ENCODE data around the gene RERE.

Gene RERE

GRCh38 chr1:8565802-8566201 is 251.6 kb downstream of the RERE start:
- no peak for DNase-seq

GRCh38 chr1:8563944-8564537 is 253.4 kb downstream of the RERE start:
- DNase-seq, result no peak

- DNase-seq, result no peak
These were observed 254.3 kb downstream of the RERE start for GRCh38 chr1:8562881-8563865.

DNA sequence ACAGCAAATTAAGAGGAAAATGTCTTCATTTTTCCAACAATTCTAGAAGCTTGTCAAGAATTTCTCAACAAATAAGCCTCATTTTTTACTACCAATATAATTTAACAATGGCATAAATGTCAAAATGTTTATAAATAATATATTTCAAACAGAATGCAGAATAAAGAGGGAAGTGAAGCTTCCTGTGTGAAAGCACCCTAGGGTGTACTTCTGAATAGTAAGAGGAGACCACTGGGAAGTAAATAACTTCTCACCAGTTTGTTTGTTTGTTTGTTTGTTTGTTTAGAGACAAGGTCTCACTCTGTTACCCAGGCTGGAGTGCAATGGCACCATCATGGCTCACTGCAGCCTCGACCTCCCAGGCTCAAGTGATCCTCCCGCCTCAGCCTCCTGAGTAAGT is 255.2 kb downstream of the RERE start:
- no peak for DNase-seq

DNA sequence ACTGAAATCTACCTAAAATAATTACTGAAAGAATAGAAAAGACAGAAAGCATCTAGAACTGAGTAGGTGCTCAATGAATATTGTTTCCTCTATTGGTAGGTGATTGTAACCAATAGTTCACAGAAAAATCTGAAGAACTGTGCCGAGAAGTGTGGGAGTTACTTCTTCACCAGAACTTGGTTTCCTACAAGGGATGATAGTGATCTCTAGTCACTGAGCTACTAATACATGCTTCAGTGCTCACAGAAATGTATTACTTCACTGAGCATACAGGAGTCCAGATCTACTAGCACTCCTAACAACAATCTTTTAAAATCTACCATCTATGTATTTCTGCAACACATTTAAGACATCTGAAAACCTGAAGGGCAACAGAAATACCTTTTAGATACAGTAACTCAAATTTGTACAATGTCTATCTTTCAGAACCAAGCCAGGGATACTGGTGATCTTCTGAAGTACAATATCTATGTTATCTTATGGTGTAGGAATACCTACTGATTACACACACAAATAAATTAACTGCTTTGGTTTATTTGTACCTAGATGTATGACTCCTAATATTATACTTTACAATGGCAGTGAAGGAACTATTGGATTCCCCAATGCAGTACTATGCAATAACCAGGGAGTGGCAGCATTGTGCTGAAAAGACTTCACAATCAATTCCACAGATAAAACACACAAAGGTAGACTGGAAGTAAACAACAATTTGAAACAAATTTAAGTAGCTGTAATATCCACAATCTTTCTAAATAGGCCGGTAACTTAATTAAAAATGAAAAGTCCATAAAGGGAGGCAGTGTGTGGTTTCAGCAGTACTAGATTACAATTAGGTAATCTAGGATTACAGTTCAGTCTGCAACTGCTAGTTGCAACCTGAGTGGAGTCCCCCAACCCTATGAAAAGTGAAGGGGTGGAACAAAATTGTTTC is 256.6 kb downstream of the RERE start:
- peak in 5 of 6 experiments; percentile 4 to 64 (median 24) for DNase-seq

- DNase-seq, result no peak
These were observed 257.4 kb downstream of the RERE start for GRCh38 chr1:8560035-8560434.

DNA sequence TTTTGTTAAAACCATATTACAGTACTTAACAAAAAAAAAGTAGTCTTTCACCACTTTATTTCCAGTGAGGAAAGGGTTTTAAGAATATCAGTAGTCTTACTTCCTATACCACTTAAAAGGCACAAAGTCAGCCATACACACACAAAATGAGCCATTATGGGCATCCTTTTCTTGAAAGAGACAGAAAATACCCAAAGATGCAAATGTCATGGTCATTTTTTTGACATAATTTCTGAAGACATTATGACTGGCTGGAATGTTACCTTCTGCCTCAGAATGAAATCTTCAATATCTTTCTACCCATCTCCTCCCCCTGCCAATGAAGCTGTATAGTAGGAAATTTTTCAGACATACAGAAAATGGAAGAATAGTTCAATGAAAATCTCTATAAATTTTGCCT is 261.9 kb downstream of the RERE start:
- DNase-seq, result no peak

GRCh38 chr1:8554956-8555534 is 262.4 kb downstream of the RERE start:
- DNase-seq, result no peak

- no peak for DNase-seq
These were observed 264.5 kb downstream of the RERE start for GRCh38 chr1:8552820-8553397.

GRCh38 chr1:8551613-8552489 is 265.6 kb downstream of the RERE start:
- peak in 1 of 6 experiments; percentile 24 for DNase-seq

DNA sequence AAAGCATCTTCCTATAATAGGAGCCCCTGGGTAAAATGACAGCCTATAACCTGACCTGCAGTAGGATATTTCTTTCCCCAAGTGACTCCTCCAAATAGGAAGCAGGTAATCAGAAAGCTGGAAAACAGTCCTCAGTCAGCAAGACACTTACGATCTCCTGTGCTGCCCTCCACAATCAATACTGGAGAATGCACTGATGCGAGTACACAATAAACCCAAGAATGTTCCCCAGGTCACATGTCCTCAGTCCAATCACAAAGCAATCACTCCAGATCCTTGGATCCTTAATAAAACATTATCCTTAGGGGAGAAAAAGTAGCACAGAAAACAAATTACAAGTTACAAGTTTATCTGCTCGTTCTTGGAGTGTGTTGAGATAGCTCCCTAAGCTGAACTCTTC is 266.4 kb downstream of the RERE start:
- DNase-seq, result no peak

DNA sequence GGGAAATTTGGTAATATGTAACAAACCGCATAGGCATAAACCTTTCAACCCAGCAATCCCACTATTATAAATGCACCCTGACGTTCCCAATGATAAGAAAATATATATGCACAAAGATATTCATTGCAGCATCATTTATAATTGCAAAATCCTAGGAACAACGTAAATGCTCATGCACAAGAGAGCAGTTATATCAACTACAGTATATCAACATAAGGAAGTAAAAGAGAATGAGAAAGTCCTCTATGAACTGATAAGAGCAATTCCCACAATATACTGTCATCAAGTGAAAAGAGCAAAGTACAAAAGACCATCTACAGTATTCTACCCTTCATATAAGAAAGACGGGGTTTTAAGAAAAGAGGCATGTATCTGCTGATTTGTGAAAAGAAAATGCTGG is 269.6 kb downstream of the RERE start:
- no peak for DNase-seq

- DNase-seq, result no peak
These were observed 272.4 kb downstream of the RERE start for GRCh38 chr1:8545078-8545477.

- DNase-seq, result no peak
These were observed 272.8 kb downstream of the RERE start for GRCh38 chr1:8544644-8545043.

DNA sequence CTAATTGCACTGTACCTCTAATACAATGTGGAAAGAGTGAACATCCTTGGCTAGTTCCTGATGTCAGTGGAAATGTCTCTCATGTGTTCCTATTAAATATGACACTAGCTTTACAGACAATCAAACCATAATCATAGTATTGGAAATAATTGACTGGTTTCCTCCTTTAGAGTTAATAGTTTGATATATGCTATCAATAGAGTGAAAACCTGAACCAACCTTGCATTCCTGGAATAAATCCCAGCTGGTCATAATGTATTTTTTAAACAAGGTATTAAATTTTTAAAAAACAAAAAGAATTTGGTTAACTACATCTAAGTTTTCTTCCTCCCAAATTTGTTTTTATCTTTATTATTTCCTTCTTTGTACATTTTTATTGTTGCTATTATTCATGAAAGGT is 273.5 kb downstream of the RERE start:
- no peak for DNase-seq

- no peak for DNase-seq
These were observed 275.4 kb downstream of the RERE start for GRCh38 chr1:8541961-8542521.

GRCh38 chr1:8540971-8541370 is 276.5 kb downstream of the RERE start:
- DNase-seq, result no peak

GRCh38 chr1:8540261-8540941 is 277.0 kb downstream of the RERE start:
- no peak for DNase-seq

DNA sequence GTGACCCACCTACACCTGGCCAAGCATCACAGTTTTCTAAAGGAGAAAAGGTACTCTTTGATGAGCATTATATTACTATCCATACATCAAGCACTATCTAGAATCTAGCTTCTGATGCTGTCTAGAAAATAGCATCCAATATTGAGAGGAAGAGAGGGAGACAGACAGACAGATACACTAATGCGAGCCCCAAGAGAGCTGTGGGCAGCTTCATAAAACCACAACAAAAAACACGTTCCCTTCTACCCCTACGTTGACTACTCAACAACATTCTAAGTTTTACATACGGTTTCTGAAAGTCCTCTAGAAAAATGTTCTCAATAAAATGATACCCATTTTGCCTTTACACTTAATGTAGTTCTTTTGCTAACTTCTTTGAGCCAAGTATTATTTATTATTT is 277.8 kb downstream of the RERE start:
- DNase-seq, result no peak

GRCh38 chr1:8538502-8538901 is 278.9 kb downstream of the RERE start:
- DNase-seq, result no peak
